ENCODE results near the gene LHFPL2.

Gene LHFPL2

GRCh38 chr5:78555870-78556269 is 92.7 kb downstream of the LHFPL2 start:
- Histone ChIP-seq H2AFZ (ENCODE audit: low read depth, low read length, severe bottlenecking) (no peak overlapping the region), H3K4me3 (ENCODE audit: insufficient read depth, low read length, poor library complexity, severe bottlenecking) (no peak overlapping the region), H3F3A (ENCODE audit: insufficient read depth) (no peaks in the 10 kb centered on the region; the same call in 1 of the 2 replicates), H3K79me2 (ENCODE audit: insufficient read depth, low read length) (peaks cover 83% of the 10 kb centered on the region), H3K9me3 (ENCODE audit: insufficient read depth, low read length) (no peaks in the 10 kb centered on the region), H3K27me3 (ENCODE audit: low read length) (no peaks in the 10 kb centered on the region), H3K36me3 (ENCODE audit: low read length) (peaks cover 3% of the 10 kb centered on the region; the same call in 1 of the 2 replicates), H3K9me2 (replicated peaks; ENCODE audit: insufficient read depth, low read length) (no peaks in the 10 kb centered on the region), H3K4me2 (ENCODE audit: low read depth, low read length, poor library complexity, severe bottlenecking) (no peak overlapping the region), H4K20me1 (ENCODE audit: low read depth, low read length) (peaks cover 7% of the 10 kb centered on the region; the same call in 1 of the 2 replicates), H3K27ac (ENCODE audit: low read depth, low read length) (no peak overlapping the region), H3K9ac (ENCODE audit: low read length) (no peak overlapping the region)
- TF ChIP-seq CTCF (IDR thresholded peaks at IDR 0.05; ENCODE audit: insufficient read depth, low read length, poor library complexity, severe bottlenecking) (no peak), EZH2phosphoT487 (conservative IDR thresholded peaks at IDR 0.05; ENCODE audit: low read length) (no peak)

- Histone ChIP-seq H3F3A (ENCODE audit: insufficient read depth) (no peaks in the 10 kb centered on the region; the same call in 1 of the 2 replicates), H3K9ac (ENCODE audit: low read length) (no peak overlapping the region), H3K4me2 (ENCODE audit: low read depth, low read length, poor library complexity, severe bottlenecking) (no peak overlapping the region), H3K79me2 (ENCODE audit: insufficient read depth, low read length) (peaks cover 82% of the 10 kb centered on the region), H3K4me3 (ENCODE audit: insufficient read depth, low read length, poor library complexity, severe bottlenecking) (no peak overlapping the region), H3K27ac (ENCODE audit: low read depth, low read length) (no peak overlapping the region), H3K9me2 (replicated peaks; ENCODE audit: insufficient read depth, low read length) (no peaks in the 10 kb centered on the region), H3K36me3 (ENCODE audit: low read length) (no peaks in the 10 kb centered on the region; the same call in 1 of the 2 replicates), H4K20me1 (ENCODE audit: low read depth, low read length) (peaks cover 7% of the 10 kb centered on the region; the same call in 1 of the 2 replicates), H3K9me3 (ENCODE audit: insufficient read depth, low read length) (no peaks in the 10 kb centered on the region), H2AFZ (ENCODE audit: low read depth, low read length, severe bottlenecking) (no peak overlapping the region), H3K27me3 (ENCODE audit: low read length) (no peaks in the 10 kb centered on the region)
- TF ChIP-seq CTCF (IDR thresholded peaks at IDR 0.05; ENCODE audit: insufficient read depth, low read length, poor library complexity, severe bottlenecking) (no peak), EZH2phosphoT487 (conservative IDR thresholded peaks at IDR 0.05; ENCODE audit: low read length) (no peak)
These were observed 93.9 kb downstream of the LHFPL2 start for GRCh38 chr5:78554670-78555069.

- Histone ChIP-seq H3K4me2 (ENCODE audit: low read depth, low read length, poor library complexity, severe bottlenecking) (no peak overlapping the region), H3K79me2 (ENCODE audit: insufficient read depth, low read length) (peaks cover 81% of the 10 kb centered on the region), H3K9me2 (replicated peaks; ENCODE audit: insufficient read depth, low read length) (no peaks in the 10 kb centered on the region), H2AFZ (ENCODE audit: low read depth, low read length, severe bottlenecking) (no peak overlapping the region), H3F3A (ENCODE audit: insufficient read depth) (no peaks in the 10 kb centered on the region; the same call in 1 of the 2 replicates), H3K9me3 (ENCODE audit: insufficient read depth, low read length) (no peaks in the 10 kb centered on the region), H3K27me3 (ENCODE audit: low read length) (no peaks in the 10 kb centered on the region), H3K9ac (ENCODE audit: low read length) (no peak overlapping the region), H4K20me1 (ENCODE audit: low read depth, low read length) (peaks cover 7% of the 10 kb centered on the region; the same call in 1 of the 2 replicates), H3K4me3 (ENCODE audit: insufficient read depth, low read length, poor library complexity, severe bottlenecking) (no peak overlapping the region), H3K27ac (ENCODE audit: low read depth, low read length) (no peak overlapping the region), H3K36me3 (ENCODE audit: low read length) (no peaks in the 10 kb centered on the region; the same call in 1 of the 2 replicates)
- TF ChIP-seq CTCF (IDR thresholded peaks at IDR 0.05; ENCODE audit: insufficient read depth, low read length, poor library complexity, severe bottlenecking) = no peak
- no peak for TF ChIP-seq EZH2phosphoT487 (conservative IDR thresholded peaks at IDR 0.05; ENCODE audit: low read length)
These were observed 94.8 kb downstream of the LHFPL2 start for GRCh38 chr5:78553580-78554353.
